Suppressor macrophage (primary cell): ENCODE measurements around the gene KRT6B.

Source experiments
- DNase-seq, 4 experiments: peaks; one replicate each; pipeline ENCODE4 v3.0.0-alpha.2; 2020 to 2022

KRT6B gene

DNA sequence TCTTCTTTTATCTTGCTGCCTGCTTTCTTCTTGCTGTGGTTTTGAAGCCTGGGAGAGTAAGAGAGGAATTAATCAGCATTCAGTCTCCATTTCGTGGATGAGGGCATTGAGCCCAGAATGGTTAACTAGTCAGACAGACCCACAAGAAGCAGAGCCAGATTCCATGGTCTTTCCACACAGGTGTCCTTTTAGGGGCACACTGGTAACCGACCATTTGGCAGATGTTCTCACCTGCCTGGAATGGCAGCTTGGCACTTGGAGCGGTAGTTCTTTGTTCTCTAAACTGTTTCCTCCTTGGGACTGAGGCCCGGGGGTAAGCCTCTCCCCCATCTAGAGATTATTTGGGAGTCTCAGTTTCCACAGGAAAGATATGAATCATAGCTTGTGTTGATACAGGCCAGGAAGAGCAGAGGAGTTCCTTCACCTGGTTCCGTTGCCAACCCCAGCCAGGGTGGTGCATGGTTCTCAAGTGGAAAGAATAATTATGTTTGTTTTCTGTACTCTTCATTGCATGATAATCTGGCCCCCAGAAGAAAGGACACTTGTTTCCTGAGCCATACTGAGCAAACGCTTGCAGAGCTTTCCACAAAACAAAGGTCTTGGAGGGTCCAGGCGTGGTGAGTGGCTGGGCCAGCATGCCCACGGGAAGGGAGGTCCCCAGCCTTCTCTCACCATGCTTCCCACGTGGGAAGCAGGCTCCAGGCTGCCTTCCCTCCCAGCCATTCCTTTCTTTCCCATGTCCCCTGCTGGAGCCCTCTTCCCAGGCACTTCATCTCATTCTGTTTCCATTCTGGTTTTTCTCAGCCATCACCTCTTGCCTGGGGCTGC lies 15.7 kb downstream of the KRT6B start:
- DNase-seq: no peak

DNA sequence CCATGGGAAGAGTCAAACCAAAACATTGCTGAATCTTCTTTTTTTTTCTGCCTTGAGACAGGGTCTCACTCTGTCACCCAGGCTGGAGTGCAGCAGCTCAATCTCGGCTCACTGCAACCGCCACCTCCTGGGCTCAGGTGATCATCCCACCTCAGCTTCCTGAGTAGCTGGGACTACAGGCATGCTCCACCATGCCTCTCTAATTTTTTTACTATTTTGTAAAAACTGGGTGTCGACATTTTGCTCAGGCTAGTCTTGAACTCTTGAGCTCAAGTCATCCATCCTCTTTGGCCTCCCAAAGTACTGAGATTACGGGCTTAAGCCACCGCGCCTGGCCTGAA lies 16.3 kb downstream of the KRT6B start:
- DNase-seq: no peak

DNA sequence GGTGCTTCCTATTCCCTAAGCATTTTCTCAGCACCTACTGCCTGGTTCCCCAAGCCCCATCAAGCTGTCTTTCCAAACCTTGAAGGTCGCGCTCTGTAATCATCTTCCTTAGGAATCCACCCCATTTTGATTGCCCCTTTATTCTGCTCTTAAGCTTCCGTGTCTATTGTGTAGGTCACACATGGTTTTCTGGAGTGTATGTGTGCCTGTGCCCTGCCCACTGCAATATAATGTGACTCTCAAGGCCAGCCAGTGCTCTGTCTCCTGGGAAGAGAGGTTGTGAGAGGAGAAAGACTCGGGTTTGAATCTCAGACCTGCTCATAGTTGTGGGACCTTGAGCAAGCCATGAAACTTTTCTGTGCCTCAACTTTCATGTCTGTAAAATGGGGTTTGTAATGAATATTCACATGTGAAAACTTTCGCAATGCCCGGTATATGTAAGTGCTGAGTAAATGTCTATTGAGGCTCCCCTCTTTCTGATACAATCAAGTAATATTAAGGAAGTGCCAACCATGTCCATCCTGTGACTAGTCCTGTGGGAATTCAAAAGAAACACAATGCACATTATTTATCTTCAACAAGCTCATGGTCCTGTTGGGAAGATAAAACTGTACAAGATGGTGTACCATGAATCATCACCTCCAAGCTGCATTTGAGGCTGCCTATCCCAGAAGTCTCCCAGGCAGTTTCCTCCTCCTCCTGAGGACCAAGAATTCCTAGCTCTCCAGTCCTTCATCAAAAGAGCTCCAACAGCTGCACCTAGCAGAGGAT lies 17.0 kb downstream of the KRT6B start:
- peak in 2 of 4 experiments; percentile 7 to 35 for DNase-seq

DNA sequence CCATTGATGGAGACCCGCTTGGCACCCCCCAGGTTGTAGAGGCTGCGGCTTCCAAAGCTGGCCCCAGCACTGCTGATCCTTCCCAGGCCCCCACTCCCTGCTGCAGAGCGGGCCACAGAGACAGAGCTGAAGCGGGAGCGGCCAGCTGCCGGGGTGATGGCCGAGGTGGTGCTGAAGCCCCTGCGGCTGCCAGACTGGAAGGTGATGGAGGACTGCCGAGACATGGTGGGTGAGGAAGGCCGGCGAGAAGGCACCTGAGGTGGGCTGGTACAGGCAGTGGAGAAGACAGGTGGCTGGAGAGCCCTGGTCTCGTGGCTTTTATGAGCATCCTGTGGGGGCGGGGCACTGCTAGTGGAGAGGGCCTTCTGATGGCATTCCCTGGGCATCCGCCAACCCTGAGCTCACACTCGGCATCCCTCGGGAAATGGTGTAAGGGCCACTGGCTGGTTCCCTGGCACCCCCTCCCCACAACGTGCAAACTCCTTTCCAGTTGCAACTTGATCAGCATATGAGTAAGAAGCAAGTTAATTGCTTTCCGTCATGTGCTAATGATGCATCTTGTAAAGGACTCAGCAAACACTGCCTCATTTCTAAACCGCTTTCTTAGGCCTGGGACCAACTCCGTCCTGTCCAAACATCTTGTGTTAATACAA lies 17.7 kb downstream of the KRT6B start, which contains the start of gene KRT75:
KRT75 (minus strand) TSS at position 291 of the 653 bp plus-strand sequence; CDS start at position 224, 67 bp downstream.
- no peak for DNase-seq

DNA sequence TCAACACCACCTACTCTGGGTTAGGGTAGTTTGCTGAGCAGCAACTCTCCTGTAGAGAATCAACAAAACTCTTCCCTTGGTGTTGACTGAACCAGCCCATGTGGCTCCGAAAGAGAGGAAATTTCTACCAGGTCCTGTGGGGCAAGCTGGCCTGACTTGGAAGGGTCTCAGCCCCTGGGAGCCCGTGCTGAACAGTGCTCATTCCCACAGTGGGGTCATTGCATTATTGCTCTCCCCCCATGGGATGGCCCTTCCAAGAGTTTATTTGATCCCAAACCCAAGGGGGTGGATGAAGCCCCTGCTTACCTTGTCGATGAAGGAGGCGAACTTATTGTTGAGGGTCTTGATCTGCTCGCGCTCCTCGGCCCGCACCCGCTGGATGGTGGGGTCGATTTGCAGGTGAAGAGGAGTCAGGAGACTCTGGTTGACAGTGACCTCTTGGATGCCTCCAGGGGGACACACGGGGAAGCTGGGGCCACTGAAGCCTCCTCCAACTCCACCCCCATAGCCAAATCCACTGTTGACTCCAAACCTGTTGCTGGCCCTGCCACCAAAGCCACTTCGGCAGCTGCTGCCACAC lies 18.4 kb downstream of the KRT6B start:
- DNase-seq: no peak

DNA sequence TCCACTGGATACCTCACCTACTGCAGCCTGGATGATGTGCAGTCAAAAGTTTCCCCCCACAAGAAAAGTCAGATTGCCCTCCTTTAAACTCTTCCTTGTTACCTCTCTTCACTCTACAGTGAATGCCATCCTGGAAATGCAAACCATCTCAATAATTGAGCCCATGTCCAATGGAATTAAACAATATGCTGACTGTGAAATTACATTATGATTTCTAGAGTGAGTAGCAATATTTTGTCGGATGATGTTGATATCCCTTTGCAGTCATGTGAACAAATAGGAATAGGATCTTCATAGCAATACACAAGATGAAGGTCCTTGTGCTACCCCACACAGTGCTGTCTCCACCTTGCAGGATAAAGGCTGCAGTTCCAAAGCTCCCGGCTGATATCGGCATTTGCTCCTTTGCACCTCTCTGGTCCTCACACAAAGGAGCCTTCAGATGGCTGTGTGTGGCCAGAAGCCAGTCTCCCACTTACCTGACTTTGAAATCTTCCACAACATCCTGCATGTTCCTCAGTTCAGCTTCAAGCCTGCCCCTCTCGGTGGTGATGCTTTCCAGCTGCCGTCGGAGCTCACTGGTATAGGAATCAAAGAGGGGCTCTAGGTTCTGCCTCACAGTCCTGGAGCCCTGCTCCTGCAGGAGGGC lies 19.3 kb downstream of the KRT6B start:
- DNase-seq: no peak

DNA sequence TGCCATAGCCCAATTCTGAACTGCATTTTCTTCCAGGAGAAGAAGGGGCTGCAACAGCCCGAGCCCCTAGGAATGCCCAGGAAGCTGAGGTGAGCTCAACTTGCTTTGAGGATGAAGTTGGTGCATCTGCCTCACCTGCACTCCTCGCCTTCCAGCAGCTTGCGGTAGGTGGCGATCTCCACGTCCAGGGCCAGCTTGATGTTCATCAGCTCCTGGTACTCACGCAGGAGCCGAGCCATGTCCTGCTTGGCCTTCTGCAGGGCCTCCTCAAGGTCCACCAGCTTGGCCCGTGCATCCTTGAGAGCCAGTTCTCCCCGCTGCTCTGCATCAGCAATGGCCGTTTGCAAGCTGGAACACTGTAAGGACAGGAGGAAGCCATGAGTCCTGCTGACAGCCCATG lies 23.8 kb downstream of the KRT6B start:
- DNase-seq: no peak

DNA sequence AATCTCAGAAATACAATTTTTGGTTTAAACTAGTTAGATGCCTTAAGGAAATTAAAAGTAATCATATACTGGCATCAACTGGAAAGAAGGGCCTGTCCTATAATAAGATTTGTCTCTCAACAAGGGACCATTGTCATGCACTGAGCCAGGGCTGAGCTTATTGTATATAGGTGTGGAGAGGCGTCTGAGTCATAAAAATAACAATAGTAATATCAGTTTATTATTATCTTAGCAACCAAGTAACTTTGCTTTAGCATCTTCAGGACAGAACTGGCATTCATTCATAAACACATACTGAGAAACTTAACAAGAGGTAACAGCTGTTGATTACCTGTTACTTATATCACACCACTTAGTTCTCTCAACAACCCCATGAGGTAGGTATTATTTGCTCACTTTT lies 24.9 kb downstream of the KRT6B start:
- DNase-seq: no peak

DNA sequence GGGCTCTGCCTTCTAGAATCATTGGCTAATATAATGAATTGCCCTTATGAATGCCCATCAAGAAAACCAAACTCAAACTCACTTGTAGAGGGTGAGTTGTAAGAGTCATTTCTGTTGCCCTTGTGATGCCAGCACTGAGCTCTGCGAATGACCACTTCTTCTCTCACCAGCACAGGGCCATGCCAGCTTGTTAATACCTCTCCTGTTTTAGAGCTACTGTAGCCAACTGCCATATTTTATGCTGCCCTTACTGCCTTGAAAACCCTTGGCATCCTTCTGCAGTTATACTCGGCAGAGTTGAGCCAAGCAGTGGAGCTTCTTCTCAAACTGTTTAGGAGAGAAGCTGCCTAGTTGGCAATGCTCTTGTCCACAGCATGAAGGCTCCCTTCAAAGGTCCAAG lies 25.9 kb downstream of the KRT6B start:
- no peak for DNase-seq

DNA sequence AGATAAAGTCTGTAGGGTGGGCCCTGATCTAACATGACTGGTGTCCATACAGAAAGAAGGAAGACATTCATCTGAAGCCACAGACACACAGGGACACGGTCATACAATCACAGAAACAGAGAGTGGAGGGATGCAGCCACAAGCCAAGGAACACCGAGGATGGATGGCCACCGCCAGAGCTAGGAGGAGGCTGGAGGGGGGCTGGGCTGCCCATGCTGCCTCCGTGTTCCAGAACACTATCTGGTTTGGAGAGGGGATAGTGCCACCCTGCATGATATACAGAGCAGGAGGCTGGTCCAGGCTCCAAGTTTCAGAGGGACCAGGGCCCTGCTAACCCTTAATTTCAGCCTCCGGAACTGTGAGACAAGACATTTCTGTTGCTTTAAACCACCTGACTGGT lies 26.5 kb downstream of the KRT6B start:
- DNase-seq: no peak

DNA sequence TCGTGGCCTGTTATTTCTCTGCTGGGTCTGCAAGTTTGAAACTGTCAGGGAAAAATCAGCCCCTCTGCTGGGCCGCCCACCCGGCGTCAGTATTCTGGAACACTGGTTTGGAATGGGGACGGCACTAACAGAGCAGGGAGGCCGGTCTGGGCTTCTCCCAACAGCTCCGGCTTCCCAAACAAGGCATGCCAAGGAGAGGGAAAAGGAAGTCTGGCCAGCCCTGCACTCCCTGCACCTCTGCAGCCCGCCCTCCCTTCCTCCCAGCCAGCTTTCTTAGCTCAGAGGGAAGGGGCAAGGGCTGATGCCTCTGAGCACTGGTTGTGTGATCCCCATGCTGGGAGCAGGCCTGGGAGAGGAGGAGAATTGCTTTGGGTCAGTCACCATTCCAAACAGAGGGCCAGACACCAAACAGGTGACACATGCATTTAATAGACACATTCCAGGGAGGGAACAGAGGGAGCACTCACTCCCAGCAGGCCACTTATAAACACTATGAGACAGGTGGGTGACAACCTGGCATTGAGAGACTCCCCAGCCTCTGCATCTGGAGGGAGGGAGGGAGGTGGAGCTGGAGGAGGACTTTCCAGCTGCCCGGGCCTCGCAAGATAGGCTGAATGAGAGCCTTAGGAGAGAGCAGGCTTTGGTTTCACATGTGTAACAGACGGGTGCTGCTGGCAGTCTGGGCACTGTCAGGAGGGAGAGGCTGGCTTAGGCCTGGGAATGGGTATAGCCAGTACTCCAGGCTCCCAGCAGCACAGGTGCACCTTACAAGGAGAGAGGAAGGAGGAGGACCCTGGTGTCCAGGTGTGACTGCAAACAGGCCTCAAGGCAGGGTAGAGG lies 28.1 kb downstream of the KRT6B start:
- DNase-seq: no peak

DNA sequence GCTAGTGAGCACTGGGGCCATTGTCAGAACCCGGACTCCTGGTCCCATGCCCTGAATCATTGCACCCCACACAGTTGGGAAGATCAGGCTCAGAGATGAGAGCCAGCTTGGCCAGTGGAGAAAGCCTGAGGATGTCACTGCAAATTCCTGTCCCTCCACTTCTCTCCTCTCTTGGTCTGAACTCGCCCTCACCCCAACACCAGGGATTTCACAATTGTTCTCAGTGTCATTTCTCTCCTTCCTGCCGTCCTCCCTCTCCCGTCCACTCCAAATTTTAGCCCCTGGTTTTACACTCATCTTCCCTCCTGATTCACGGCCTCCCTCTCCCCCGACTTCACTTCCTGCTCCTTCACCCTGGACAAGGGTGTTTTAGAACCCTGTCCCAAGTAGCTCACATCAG lies 28.9 kb downstream of the KRT6B start:
- DNase-seq: no peak

DNA sequence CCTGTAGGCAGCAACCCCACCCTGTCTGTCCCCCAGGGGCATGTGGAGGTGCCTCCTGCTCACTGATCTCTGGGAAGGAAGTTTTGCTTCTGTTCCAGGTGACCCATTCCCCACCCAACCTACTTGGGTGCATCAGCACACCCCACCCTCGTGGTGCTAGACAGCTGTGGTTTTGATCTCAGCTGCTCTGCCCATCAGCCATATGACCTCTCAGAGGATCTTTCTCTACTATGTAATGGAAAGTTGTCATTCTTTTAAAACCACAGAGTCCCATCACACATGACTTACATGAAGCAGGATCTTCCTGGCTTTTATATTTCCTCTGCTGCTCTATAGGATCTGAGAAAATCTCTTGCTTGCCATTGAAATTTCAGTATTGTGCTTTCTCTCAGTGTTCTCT lies 32.3 kb downstream of the KRT6B start:
- DNase-seq: no peak

DNA sequence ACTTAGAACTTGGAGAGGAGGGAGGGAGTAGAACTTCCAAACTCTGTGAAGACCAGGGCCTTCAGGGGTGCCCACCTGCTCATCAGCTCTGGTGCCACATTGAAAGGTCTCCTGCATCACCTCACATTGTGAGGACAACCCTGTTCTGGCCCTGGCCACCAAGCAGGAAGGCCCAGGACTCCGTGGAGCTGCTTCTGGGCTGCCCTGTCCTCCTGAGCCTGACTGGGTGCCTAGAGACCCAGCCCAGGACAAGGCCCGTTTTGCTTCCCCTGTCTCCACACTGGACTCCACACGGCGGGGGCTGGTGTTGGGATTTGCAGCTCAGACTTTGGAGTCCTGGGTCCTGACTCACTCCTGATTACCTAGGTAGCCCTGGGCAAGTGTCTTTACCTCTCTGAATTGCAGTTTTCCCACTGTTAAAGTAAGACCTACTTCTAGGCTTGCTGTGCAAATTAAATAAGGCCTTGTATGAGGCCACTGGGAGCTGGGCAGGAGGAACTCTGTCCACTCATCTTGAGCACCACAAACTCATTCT lies 33.3 kb downstream of the KRT6B start:
- no peak for DNase-seq

DNA sequence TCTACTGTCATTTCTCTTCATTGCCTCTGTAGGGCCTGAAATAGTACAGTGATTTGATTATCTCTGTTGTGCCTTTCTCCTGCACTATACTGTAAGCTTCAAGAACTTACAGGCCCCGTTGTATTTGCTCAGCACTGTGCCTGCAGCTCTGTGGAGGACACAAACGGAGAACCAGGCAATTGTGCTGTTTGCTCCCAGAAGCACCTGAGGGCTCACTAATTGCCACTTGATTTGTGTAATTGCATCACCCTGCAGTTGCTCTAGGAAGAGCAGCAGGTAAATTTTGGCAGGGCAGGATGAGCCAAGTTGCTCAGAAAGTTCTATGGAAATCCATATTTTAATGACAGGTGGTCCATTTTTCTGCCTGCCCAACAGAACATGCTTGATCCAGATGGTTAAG lies 34.2 kb downstream of the KRT6B start:
- no peak for DNase-seq

DNA sequence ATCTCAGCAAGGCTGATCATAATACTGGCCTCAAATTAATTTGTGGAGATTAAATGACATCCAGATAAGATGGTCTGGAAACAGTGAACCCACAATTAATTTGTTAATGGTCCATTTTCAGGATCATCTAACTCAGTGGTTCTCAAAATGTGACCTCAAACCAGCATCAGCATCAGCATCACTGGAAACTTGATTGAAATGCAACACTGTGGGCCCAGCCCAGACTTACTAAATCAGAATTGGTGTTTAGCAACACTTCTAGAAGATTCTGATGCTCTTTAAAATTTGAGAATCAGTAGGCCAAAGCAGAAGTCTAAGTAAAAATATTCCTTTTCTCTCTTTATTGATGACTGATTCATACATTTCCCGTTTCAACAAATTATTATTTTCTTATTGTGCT lies 35.2 kb downstream of the KRT6B start:
- no peak for DNase-seq

DNA sequence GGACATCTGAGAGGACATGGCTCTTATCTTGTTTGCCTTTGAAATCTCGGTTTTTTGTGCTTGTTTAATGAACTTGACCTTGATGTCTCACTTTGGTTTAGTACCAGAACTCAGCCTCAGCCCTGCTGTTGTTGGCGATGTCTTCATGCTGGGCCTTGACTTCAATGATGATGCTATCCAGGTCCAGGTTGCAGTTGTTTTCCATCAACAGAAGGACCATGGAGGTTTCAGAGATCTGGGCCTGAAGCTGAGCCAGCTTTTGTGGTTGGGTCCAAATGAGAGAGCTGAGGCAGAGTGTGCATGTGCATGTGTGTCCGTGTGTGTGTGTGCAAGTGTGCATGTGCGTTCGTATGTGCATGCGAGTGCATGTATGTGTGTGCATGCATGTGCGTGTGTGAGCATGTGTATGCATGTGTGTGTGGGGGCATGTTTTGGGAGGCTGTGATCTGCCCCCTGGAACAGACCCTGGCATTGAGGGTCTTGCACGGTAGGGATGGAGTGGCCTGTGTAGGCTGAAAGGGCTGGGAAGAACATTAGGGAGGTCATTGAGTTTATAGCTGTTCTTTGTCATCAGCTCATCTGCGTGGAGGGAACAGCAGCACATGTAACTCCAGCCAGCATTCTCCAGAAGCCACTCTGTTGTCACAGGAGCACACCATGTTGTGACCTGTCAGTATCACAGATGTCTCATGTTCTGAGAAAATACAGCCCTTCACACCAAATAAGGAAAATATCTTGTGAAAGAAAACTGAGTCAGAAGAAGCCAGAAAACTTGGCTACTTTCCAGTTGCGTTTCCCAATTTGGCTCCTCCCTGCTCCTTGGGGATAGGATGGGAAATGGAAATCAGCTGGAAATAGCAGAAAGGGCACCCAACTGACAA lies 35.8 kb downstream of the KRT6B start:
- peak; percentile 20 to 58 (median 40) for DNase-seq

DNA sequence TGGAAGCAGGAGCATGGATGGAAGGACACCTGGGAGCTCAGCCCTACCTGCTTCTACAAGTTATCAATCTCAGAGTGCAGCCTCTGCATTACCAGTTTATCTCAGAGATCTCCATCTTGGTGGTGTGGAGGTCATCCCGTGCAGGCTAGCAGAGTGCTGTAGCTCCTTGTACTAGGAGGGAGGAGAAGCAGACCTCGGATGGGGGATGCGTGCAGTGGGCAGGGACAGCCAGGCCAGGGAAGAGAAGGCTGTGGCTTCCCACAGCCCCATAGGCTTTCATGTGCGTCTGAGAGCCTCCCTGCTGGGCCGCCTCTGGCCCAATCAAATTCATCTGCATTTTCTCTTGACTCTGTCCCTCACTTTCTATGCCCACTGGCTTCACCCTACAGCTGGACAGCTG lies 37.0 kb downstream of the KRT6B start:
- DNase-seq: no peak

DNA sequence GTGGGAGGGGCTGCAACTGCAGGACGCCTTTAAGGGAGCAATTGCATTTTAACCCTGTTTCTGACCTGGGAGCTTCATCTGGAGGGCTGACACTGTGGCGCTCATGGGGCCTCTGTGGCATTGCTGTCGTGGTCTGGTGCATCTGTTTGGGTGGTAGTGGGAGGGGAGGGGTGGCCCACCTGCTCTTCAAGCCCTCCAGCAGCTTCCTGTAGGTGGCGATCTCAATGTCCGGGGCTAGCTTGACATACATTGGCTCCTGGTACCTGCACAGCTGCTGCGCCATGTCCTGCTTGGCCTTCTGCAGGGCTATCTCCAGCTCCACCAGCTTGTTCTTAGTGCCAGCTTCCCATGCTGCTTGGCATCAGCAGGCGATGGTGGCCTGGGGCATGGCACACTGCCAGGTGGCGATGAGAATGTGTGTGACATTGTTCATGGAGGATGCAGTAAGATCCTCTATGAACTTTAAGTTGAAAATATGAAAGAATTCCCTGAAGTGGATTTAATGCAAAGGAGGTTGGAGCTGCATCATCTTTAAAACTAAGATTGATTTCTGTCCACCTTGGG lies 38.1 kb downstream of the KRT6B start:
- DNase-seq: no peak

DNA sequence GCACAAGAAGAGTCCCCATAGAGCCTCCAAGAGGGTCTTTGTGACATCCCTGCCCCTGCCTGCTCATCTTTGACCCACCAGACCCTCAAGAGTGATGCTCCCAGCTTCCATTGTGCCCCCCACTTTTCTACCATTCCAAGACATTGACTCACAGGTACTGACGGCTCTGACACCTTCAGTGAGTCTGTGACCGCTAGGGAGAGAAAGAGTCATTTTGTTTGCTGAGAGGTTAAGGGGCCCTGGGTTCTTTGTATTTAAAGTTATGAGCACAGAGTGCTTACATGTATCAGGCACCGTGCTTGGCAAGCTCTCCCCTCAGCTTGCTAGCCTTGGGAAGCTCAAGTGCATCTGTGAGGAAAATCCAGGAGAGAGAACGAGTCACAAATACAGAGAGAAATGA lies 38.7 kb downstream of the KRT6B start:
- no peak for DNase-seq
